HepG2 (cell line): ENCODE results near the gene HTRA2. TPM values are rescaled to one million over a fixed set of nuclear protein-coding genes. Genes with fewer than 3 reads are reported as not detected.

Experiments
- HHEX ChIP-seq: IDR thresholded peaks from 2 replicates; pipeline ENCODE4 v1.6.1; 2016; ENCODE audit warnings: control low read depth
- MEIS2 ChIP-seq: sonication (generic); formaldehyde crosslinking; IDR thresholded peaks from 2 replicates; pipeline ENCODE4 v1.9.0; 2021; ENCODE audit warnings: mild to moderate bottlenecking, missing genetic modification reagents
- NONO ChIP-seq, 2 experiments: fragments of 450-650 bp in 1 of 2; sonication (generic) in 1 of 2; formaldehyde crosslinking in 1 of 2; IDR thresholded peaks in 1 of 2; conservative IDR thresholded peaks in 1 of 2; 2 replicates each; pipeline versions ENCODE4 v1.6.1 to v1.8.0; 2017 to 2022; ENCODE audit warnings: mild to moderate bottlenecking in 1 of 2, missing genetic modification reagents in 1 of 2, moderate library complexity in 1 of 2
- PRPF4 ChIP-seq: fragments of 200-400 bp; formaldehyde crosslinking; IDR thresholded peaks from 2 replicates; pipeline ENCODE4 v1.6.1; 2016; ENCODE audit warnings: low read length, low read depth; ENCODE audit not compliant: poor library complexity, severe bottlenecking
- ZFP1 ChIP-seq: IDR thresholded peaks from 2 replicates; pipeline ENCODE4 v1.6.1; 2016
- ZNF337 ChIP-seq: sonication (generic); formaldehyde crosslinking; IDR thresholded peaks from 2 replicates; pipeline ENCODE4 v1.5.1; 2020; ENCODE audit warnings: missing genetic modification reagents, low read depth, mild to moderate bottlenecking, borderline replicate concordance
- ZNF446 ChIP-seq: sonication (generic); formaldehyde crosslinking; IDR thresholded peaks from 2 replicates; pipeline ENCODE4 v1.5.0; 2020; ENCODE audit warnings: mild to moderate bottlenecking, missing genetic modification reagents
- ZNF552 ChIP-seq: sonication (generic); formaldehyde crosslinking; IDR thresholded peaks from 2 replicates; pipeline ENCODE4 v1.9.0; 2022; ENCODE audit warnings: missing genetic modification reagents, mild to moderate bottlenecking, borderline replicate concordance
- ZNF589 ChIP-seq: sonication (generic); formaldehyde crosslinking; conservative IDR thresholded peaks from 2 replicates; pipeline ENCODE4 v1.8.0; 2022; ENCODE audit warnings: mild to moderate bottlenecking, moderate library complexity, missing genetic modification reagents
- polyA plus RNA-seq, 8 experiments: library from polyadenylated mRNA; depleted of rRNA in 3 of 8; stranded (reverse) in 7 of 8; unstranded in 1 of 8; fragments of >200 nt; fragmentation: Illumina TruSeq in 4 of 8; extraction: Trizol in 4 of 8; gene quantifications; 2 replicates each; pipeline versions ENCODE4 v1.2.1 to v1.2.3, GENCODE V29; 2011 to 2016; ENCODE audit warnings: low read depth in 4 of 8, missing spikeins in 1 of 8, mixed read lengths in 1 of 8; ENCODE audit not compliant: insufficient read depth in 1 of 8
- total RNA-seq, 5 experiments: library from RNA; depleted of rRNA; stranded (reverse); fragments of >200 nt; fragmentation: Illumina TruSeq; extraction: Trizol; gene quantifications; 2 replicates each; pipeline ENCODE4 v1.2.3, GENCODE V29; 2016; ENCODE audit warnings: low read depth in 1 of 5
- TF ChIP-seq, protein P1 (sequence below): sonication (generic); formaldehyde crosslinking; IDR thresholded peaks from 2 replicates; pipeline ENCODE4 v1.8.0; 2022; ENCODE audit warnings: missing genetic modification reagents, mild to moderate bottlenecking, inconsistent platforms, borderline replicate concordance
- TF ChIP-seq, protein P2 (sequence below): sonication (generic); formaldehyde crosslinking; IDR thresholded peaks from 2 replicates; pipeline ENCODE4 v1.5.1; 2020; ENCODE audit warnings: missing genetic modification reagents, mild to moderate bottlenecking, borderline replicate concordance
- TF ChIP-seq, protein P3 (sequence below): sonication (generic); formaldehyde crosslinking; IDR thresholded peaks from 2 replicates; pipeline ENCODE4 v1.4.0; 2020; ENCODE audit warnings: missing genetic modification reagents, borderline replicate concordance
- TF ChIP-seq, protein P4 (sequence below): sonication (generic); formaldehyde crosslinking; IDR thresholded peaks from 2 replicates; pipeline ENCODE4 v1.4.0; 2020; ENCODE audit warnings: missing genetic modification reagents, borderline replicate concordance
- TF ChIP-seq, protein P5 (sequence below): IDR thresholded peaks from 2 replicates; pipeline ENCODE4 v1.6.1; 2016; ENCODE audit warnings: low read depth, control low read depth

The HTRA2 gene
- total and polyA plus RNA-seq, 2 of the 13 experiments (the other 11 are each of a cell fraction or from before 2014, with no cell fraction given) = 47.7 to 50.3 TPM

DNA sequence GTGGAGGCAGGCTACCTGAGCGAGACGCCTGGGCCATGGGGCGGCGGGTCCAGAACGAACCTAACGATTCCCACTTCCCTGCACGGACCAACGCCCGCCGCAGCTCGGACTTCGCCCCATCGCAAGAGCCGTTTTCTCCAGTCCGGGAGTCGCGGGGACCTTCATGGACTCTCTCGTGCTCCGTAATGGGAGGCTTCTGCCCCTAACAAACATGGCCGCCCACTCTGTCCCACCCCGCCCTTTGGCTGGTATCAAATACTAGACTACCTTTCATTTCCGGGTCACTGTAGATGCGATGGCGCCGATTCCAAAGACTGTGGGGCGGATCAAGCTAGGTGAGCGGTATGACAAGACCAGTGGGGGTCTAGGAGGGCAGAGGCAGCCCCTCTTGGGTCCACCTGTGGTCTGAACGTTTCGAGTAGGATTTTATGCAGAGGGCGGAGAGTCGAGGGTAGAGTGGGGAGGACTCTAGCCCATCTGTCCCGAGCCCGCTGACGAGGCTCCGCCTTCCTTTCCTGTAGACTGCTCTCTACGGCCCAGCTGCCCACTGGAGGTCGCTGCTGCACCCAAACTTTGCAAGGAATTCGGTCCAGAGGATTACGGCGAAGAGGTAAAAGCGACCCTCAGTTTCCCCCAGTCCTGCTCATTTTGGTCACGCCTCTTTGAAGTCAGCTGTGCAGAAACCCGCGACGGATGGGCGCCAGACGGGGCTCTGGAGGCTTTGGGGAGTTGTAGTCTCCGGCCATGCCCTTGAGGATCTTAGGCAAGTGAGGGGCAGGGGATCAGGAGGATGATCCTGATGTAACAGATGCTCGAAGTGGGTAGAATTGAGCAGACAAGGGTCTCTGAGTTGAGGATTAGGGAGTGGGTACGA is 46.7 kb upstream of the HTRA2 start, which contains the start of the genes CCDC142 and TTC31 (continued):
- TF ChIP-seq, protein P1, sequence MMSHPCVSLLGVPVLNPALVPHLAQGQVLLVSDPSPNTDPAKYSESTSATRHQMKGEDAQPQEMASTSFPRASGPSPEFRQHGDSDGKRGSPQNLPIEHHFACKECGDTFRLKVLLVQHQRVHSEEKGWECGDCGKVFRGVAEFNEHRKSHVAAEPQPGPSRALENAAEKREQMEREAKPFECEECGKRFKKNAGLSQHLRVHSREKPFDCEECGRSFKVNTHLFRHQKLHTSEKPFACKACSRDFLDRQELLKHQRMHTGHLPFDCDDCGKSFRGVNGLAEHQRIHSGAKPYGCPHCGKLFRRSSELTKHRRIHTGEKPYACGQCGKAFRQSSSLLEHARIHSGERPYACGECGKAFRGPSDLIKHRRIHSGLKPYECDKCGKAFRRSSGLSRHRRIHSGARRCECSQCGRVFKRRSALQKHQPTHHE (CRISPR knock-in tag) = 0 out of 2 replicates have a peak, but pooled peaks have one; percentile 21
- TF ChIP-seq, protein P2, sequence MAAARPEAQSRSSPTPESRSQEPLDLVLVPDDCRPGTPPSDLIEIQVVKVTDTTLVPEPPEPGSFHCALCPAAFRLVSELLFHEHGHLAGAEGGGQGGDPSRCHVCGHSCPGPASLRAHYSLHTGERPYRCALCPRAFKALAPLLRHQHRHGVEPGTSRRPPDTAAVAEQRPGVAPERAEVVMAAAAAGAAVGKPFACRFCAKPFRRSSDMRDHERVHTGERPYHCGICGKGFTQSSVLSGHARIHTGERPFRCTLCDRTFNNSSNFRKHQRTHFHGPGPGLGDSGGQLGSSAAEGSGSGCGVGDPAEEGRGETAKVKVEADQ (CRISPR knock-in tag) = no peak; the same call in 1 of the 2 replicates
- TF ChIP-seq HHEX (CRISPR knock-in tag) = peak; percentile 58; the same call in 1 of the 2 replicates
- TF ChIP-seq ZNF337 (CRISPR knock-in tag) = peak; percentile 92; the same call in 1 of the 2 replicates
- peak; percentile 88 for TF ChIP-seq ZFP1
- TF ChIP-seq ZNF446 (CRISPR knock-in tag) = no peak
- TF ChIP-seq, protein P3, sequence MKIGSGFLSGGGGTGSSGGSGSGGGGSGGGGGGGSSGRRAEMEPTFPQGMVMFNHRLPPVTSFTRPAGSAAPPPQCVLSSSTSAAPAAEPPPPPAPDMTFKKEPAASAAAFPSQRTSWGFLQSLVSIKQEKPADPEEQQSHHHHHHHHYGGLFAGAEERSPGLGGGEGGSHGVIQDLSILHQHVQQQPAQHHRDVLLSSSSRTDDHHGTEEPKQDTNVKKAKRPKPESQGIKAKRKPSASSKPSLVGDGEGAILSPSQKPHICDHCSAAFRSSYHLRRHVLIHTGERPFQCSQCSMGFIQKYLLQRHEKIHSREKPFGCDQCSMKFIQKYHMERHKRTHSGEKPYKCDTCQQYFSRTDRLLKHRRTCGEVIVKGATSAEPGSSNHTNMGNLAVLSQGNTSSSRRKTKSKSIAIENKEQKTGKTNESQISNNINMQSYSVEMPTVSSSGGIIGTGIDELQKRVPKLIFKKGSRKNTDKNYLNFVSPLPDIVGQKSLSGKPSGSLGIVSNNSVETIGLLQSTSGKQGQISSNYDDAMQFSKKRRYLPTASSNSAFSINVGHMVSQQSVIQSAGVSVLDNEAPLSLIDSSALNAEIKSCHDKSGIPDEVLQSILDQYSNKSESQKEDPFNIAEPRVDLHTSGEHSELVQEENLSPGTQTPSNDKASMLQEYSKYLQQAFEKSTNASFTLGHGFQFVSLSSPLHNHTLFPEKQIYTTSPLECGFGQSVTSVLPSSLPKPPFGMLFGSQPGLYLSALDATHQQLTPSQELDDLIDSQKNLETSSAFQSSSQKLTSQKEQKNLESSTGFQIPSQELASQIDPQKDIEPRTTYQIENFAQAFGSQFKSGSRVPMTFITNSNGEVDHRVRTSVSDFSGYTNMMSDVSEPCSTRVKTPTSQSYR (CRISPR knock-in tag) = peak; percentile 46; the same call in 1 of the 2 replicates
- no peak for TF ChIP-seq PRPF4
- no peak for TF ChIP-seq NONO (IDR thresholded peaks at IDR 0.05)
- TF ChIP-seq NONO (CRISPR knock-in tag; conservative IDR thresholded peaks at IDR 0.05) = peak; percentile 93
- TF ChIP-seq ZNF552 = peak; percentile 87; the same call in 1 of the 2 replicates
- TF ChIP-seq, protein P4, sequence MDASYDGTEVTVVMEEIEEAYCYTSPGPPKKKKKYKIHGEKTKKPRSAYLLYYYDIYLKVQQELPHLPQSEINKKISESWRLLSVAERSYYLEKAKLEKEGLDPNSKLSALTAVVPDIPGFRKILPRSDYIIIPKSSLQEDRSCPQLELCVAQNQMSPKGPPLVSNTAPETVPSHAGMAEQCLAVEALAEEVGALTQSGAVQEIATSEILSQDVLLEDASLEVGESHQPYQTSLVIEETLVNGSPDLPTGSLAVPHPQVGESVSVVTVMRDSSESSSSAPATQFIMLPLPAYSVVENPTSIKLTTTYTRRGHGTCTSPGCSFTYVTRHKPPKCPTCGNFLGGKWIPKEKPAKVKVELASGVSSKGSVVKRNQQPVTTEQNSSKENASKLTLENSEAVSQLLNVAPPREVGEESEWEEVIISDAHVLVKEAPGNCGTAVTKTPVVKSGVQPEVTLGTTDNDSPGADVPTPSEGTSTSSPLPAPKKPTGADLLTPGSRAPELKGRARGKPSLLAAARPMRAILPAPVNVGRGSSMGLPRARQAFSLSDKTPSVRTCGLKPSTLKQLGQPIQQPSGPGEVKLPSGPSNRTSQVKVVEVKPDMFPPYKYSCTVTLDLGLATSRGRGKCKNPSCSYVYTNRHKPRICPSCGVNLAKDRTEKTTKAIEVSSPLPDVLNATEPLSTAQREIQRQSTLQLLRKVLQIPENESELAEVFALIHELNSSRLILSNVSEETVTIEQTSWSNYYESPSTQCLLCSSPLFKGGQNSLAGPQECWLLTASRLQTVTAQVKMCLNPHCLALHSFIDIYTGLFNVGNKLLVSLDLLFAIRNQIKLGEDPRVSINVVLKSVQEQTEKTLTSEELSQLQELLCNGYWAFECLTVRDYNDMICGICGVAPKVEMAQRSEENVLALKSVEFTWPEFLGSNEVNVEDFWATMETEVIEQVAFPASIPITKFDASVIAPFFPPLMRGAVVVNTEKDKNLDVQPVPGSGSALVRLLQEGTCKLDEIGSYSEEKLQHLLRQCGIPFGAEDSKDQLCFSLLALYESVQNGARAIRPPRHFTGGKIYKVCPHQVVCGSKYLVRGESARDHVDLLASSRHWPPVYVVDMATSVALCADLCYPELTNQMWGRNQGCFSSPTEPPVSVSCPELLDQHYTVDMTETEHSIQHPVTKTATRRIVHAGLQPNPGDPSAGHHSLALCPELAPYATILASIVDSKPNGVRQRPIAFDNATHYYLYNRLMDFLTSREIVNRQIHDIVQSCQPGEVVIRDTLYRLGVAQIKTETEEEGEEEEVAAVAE (CRISPR knock-in tag) = peak; percentile 53; the same call in 1 of the 2 replicates
- TF ChIP-seq MEIS2 (CRISPR knock-in tag) = peak; percentile 32; the same call in 1 of the 2 replicates
- TF ChIP-seq, protein P5, sequence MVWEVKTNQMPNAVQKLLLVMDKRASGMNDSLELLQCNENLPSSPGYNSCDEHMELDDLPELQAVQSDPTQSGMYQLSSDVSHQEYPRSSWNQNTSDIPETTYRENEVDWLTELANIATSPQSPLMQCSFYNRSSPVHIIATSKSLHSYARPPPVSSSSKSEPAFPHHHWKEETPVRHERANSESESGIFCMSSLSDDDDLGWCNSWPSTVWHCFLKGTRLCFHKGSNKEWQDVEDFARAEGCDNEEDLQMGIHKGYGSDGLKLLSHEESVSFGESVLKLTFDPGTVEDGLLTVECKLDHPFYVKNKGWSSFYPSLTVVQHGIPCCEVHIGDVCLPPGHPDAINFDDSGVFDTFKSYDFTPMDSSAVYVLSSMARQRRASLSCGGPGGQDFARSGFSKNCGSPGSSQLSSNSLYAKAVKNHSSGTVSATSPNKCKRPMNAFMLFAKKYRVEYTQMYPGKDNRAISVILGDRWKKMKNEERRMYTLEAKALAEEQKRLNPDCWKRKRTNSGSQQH (CRISPR knock-in tag) = peak; percentile 86
- peak; percentile 74; the same call in 1 of the 2 replicates for TF ChIP-seq ZNF589 (CRISPR knock-in tag)
